Epithelial cell of proximal tubule (primary cell): ENCODE data around the gene SRRM3. TPM values are rescaled to one million over a fixed set of nuclear protein-coding genes. Genes with fewer than 3 reads are reported as not detected.

Experiments
- DNase-seq: peaks from one replicate; pipeline ENCODE4 v3.0.0-alpha.2; 2011; ENCODE audit warnings: low read depth
- H3K4me3 ChIP-seq: 2 replicates; pipeline ENCODE4 v1.5.1; 2011; ENCODE audit warnings: low read depth, mild to moderate bottlenecking, low read length
- CTCF ChIP-seq: conservative IDR thresholded peaks from 2 replicates; pipeline ENCODE4 v1.5.1; 2012; ENCODE audit warnings: low read depth, mild to moderate bottlenecking, low read length
- total RNA-seq: library from RNA; depleted of rRNA; stranded (reverse); fragments of >200 nt; gene quantifications from 2 replicates; pipeline ENCODE4 v1.2.3, GENCODE V29; 2015

The SRRM3 gene
- total RNA-seq, 1 donor from 2014 or later: not detected

GRCh38 chr7:76325092-76325491, 123.4 kb downstream of the SRRM3 start:
- TF ChIP-seq CTCF: no peak
- DNase-seq: no peak
- H3K4me3 ChIP-seq: no peak overlapping the region

- H3K4me3 ChIP-seq: no peak overlapping the region
- no peak for DNase-seq
- TF ChIP-seq CTCF: no peak
These were observed 124.1 kb downstream of the SRRM3 start for GRCh38 chr7:76325811-76326210.

- DNase-seq: no peak
- no peak overlapping the region for H3K4me3 ChIP-seq
- no peak for TF ChIP-seq CTCF
These were observed 125.0 kb downstream of the SRRM3 start for GRCh38 chr7:76326646-76327233.

GRCh38 chr7:76327610-76328009, 125.9 kb downstream of the SRRM3 start:
- no peak for DNase-seq
- H3K4me3 ChIP-seq: no peak overlapping the region
- no peak for TF ChIP-seq CTCF

- no peak for DNase-seq
- TF ChIP-seq CTCF: no peak
- H3K4me3 ChIP-seq: no peak overlapping the region
These were observed 126.7 kb downstream of the SRRM3 start for GRCh38 chr7:76328389-76328788.

- no peak for DNase-seq
- H3K4me3 ChIP-seq: no peak overlapping the region
- no peak for TF ChIP-seq CTCF
These were observed 127.8 kb downstream of the SRRM3 start for GRCh38 chr7:76329479-76329878.

- no peak overlapping the region for H3K4me3 ChIP-seq
- DNase-seq: no peak
- TF ChIP-seq CTCF: no peak
These were observed 128.6 kb downstream of the SRRM3 start for GRCh38 chr7:76330261-76330660.
